ENCODE data around the gene PSMD12. TPM values are rescaled to one million over a fixed set of nuclear protein-coding genes. Genes with fewer than 3 reads are reported as not detected.
"Not testable (repeated sequence)": the region's sequence is repeated elsewhere in the genome, so short reads cannot be mapped to it uniquely, and the experiment has no call there.

Gene PSMD12
- 100 to 1,000 TPM in 1 of 2 donors, 10 to 100 TPM in 1; 83.0 to 112 TPM for total RNA-seq

DNA sequence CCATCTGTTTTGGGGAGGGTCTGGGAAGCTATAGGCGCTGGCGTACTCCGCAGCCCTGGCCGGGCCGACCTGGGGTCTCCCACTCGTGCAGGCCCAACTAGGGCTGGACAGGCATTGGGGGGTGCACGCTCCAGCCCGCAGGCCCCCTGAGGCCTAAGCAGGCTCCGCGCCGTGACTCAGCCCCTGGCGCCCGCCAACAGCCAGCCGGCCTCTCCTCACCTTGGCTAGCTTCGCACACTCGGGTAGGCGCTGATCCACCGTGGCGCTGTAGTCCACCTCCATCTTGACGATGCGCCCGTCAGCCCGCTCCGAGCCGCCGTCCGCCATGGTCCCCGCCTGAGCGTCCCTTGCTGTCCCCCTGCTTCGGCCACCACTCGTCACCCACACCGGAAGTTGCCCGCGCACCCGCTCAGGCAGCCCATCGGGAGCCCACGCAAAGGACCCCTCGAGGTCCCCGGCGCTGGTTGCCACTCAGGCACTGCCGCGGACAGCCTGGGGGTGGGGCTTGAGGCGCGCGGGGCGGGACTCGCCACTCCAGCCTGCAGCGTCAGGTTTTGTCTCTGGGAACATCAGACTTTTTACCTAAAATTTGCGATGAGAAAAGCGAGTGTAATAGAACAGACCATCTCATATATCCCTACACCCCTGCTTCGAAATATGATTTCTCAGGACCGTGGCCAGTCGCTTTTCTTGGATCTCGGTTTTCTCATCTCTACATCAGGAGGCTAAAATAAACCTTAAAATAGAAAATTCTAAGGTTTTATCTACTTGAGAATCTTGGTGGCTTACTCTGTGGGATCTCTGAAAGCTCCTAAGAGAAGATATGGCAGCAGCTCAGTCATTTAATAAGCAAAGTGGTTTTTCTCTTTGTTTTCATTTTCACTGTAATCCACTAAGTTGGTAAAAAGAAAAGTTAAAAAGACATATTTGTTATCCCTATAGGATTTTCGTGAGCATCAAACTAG, at the start of gene PSMD12:
Gene PSMD12, minus strand, starts transcription at position 385 of the 965 bp plus-strand sequence. Its CDS starts 58 bp downstream, at position 327.
- Mint-ChIP-seq H3K4me1 (peaks cover 20% of the 10 kb centered on the region), H3K4me3 (peak within 1 kb of the TSS; percentile 90), H3K9me3 (no peaks in the 10 kb centered on the region), H3K27me3 (no peaks in the 10 kb centered on the region), H3K36me3 (ENCODE audit: low read depth) (peaks cover 53% of the 10 kb centered on the region), H3K27ac (peak within 1 kb of the TSS; percentile 94)
- ATAC-seq (replicated peaks), result peak; percentile 77

DNA sequence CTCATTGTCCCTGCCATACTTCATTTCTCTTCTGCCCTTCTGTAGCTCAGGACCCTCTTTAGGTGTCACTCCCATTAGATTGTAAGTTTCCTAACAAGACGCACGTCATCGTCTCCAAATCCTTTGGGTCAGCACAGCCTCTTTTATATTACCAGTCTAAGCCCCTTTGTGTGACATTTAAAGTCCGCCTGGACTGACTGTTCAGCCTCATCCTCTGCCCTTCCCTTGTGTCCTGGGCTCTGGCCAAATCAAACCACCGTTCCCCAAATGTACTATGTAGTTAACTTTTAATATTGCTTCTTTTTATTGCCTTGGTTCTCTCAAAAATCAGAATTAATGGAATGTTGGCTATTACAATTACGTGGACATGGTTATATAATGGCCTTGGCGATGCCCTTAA, 48.9 kb upstream of the PSMD12 start:
- Mint-ChIP-seq H3K36me3 (ENCODE audit: low read depth) (no peaks in the 10 kb centered on the region), H3K9me3 (no peaks in the 10 kb centered on the region), H3K4me3 (no peak overlapping the region), H3K27ac (no peak overlapping the region), H3K4me1 (peaks cover 25% of the 10 kb centered on the region), H3K27me3 (no peaks in the 10 kb centered on the region)
- ATAC-seq (replicated peaks), result no peak

DNA sequence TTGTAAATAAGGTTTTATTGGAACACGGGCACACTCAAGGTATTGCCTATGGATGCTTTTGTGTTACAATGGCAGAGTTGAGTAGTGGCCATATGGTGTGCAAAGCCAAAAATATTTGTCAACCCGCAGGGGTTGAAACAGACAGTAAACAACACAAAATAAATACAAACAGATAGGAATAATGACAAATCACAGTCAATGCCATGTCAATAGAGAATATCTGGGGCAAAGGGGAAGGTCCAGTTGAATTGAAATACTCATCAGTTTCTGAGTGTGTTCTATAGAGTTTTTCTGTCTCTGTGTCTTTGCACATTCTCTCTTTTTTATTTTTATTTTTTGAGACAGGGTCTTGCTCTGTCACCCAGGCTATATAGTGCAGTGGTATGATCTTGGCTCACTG, 48.2 kb upstream of the PSMD12 start:
- H3K4me1 Mint-ChIP-seq, result peaks cover 26% of the 10 kb centered on the region

DNA sequence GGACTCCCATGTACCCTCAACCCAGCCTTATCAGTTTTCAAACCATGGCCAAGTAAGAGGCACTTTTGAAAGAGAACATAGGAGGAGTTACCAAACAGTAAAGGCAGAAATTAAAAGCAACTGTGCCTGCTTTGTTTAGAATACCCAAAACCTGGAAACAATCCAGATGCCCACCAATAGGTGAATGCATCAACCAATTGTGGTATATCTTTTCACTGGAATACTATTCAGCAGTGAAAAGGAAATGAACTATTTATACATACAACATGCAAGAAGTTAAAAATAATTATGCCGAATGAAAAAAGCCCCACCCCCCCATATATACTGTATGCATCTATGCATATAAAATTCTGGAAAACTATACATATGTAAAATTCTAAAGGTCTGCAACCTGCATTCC, 47.8 kb upstream of the PSMD12 start:
- Mint-ChIP-seq H3K9me3 (no peaks in the 10 kb centered on the region), H3K36me3 (ENCODE audit: low read depth) (no peaks in the 10 kb centered on the region), H3K4me1 (peaks cover 25% of the 10 kb centered on the region), H3K27ac (no peak overlapping the region), H3K4me3 (no peak overlapping the region), H3K27me3 (no peaks in the 10 kb centered on the region)
- ATAC-seq (replicated peaks), result no peak

More for the DNA sequence above, 48.2 kb upstream of the PSMD12 start:
- Mint-ChIP-seq H3K27ac (no peak overlapping the region), H3K36me3 (ENCODE audit: low read depth) (no peaks in the 10 kb centered on the region), H3K27me3 (no peaks in the 10 kb centered on the region), H3K9me3 (no peaks in the 10 kb centered on the region), H3K4me3 (no peak overlapping the region)
- no peak for ATAC-seq (replicated peaks)

DNA sequence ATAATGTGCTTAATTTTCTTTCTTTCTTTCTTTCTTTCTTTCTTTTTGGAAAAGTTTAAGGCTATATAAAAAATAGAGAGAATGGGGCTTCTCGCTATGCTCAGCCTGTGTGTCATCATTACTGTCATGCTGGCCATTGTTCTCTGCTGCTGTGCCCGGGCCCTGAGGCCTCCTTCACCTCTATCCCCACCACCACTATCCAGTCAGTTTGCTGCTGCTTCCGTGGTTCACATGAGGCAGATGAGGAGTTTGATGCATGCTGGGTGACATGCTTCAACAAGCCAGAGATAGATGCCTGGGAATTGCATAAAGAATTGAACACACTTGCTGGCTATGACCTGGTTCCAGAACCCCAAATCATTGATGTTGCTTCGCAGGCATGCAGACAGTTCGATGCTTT, 47.0 kb upstream of the PSMD12 start:
- H3K4me1 Mint-ChIP-seq, result peaks cover 26% of the 10 kb centered on the region
- ATAC-seq (replicated peaks), result no peak
- no peak overlapping the region for H3K27ac Mint-ChIP-seq
- no peaks in the 10 kb centered on the region for H3K9me3 Mint-ChIP-seq
- H3K4me3 Mint-ChIP-seq, result no peak overlapping the region
- no peaks in the 10 kb centered on the region for H3K36me3 Mint-ChIP-seq (ENCODE audit: low read depth)
- H3K27me3 Mint-ChIP-seq, result no peaks in the 10 kb centered on the region

DNA sequence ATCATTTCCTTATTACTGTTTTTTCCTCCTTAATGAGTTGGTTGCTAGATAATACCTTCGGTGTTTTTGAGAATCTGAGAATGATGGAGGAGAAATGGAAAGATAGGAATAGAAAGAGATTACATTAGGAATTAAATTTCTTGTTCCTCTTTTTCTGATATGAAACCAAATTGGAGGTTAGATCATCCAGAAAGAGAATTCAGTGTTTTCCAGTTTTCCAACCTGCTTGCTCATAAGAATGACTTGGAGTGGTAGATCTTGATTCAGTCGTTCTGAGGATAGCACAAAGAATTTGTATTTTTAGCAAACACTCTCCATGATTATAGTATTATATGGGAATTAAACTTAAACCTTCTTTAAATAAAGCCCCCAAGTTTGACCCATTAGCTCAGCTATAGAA, 46.6 kb upstream of the PSMD12 start:
- Mint-ChIP-seq H3K27me3 (no peaks in the 10 kb centered on the region), H3K4me3 (no peak overlapping the region), H3K27ac (peak overlapping the region; percentile 31), H3K9me3 (no peaks in the 10 kb centered on the region), H3K36me3 (ENCODE audit: low read depth) (no peaks in the 10 kb centered on the region), H3K4me1 (peaks cover 27% of the 10 kb centered on the region)
- no peak for ATAC-seq (replicated peaks)

DNA sequence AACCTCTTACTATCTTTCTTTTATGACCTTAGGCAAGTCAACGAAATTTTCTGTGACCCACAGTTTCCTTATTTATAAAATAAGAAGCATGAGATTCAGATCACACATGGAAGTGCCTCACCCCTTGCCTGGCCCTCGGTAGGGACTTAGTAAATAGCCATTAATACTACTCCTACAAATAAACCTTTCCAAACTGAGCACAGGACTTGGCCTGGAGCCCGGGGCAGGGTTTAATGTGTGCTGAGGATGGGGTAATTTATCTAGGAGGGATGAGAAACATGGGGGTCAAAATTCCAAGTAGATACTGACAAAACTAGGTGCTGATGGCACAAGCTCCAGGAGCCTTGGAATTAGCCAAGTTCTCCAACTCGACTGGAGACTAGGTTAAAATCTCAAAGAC, 45.7 kb upstream of the PSMD12 start:
- Mint-ChIP-seq H3K4me1 (peaks cover 29% of the 10 kb centered on the region), H3K4me3 (no peak overlapping the region), H3K27me3 (no peaks in the 10 kb centered on the region), H3K9me3 (no peaks in the 10 kb centered on the region), H3K27ac (peak overlapping the region; percentile 61), H3K36me3 (ENCODE audit: low read depth) (no peaks in the 10 kb centered on the region)
- no peak for ATAC-seq (replicated peaks)

DNA sequence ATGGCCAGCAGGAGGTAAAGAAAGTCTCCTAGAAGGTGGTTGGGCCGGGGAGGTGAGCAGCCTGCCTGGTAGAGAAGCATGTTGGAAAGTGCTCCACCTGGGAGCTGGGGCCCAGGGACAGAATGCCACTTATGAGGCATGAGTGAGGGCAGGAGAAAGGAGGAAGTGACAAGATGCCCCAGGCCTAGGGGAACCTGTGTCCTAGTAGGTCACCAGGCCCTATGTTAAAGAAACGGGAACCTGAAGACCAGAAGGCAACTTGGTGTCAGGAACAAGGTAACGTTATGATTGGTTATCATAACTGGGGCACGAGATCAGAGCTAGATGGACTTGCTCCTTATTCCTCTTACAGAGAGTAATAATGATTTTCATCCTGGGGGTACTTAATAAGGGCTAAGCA, 45.0 kb upstream of the PSMD12 start:
- Mint-ChIP-seq H3K27ac (peak overlapping the region; percentile 61), H3K9me3 (no peaks in the 10 kb centered on the region), H3K4me3 (no peak overlapping the region), H3K4me1 (peaks cover 32% of the 10 kb centered on the region), H3K27me3 (no peaks in the 10 kb centered on the region), H3K36me3 (ENCODE audit: low read depth) (no peaks in the 10 kb centered on the region)
- no peak for ATAC-seq (replicated peaks)

DNA sequence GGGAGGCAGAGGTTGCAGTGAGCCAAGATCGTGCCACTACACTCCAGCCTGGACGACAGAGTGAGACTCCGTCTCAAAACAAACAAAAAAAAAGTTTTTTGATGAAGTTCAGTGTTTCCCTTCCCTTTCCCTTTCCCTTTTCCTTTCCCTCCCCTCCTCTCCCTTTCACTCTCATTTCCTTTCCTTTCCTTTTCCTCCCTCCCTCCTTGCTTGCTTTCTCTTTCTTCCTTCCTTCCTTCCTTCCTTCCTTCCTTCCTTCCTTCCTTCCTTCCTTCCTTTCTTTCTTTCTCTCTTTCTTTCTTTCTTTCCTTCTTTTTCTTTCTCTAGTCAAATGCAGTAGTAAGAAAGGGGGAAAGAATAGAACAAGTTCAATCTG, 42.1 kb upstream of the PSMD12 start:
- H3K36me3 Mint-ChIP-seq (ENCODE audit: low read depth); H3K27me3 Mint-ChIP-seq; ATAC-seq (replicated peaks); H3K9me3 Mint-ChIP-seq: not testable (repeated sequence)
- Mint-ChIP-seq H3K4me3 (peak overlapping the region; percentile 5), H3K27ac (peak overlapping the region; percentile 78), H3K4me1 (peaks cover 28% of the 10 kb centered on the region)

DNA sequence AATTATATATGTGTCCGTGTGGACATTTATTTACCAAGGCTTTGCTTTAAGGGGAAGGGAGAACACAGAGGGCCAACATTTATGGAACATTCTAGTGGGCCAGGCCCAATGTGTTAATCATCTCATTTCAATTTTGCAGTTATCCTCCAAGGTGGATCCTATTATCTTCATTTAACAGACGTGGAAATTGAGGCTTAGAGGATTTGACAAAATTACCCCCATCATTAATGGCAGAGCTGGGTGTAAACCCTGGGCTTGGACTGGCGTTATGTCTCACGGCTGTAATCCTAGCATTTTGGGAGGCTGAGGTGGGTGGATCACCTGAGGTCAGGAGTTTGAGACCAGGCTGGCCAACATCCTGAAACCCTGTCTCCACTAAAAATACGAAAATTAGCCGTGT, 37.1 kb upstream of the PSMD12 start:
- Mint-ChIP-seq H3K4me1 (peaks cover 34% of the 10 kb centered on the region), H3K27ac (no peak overlapping the region)

DNA sequence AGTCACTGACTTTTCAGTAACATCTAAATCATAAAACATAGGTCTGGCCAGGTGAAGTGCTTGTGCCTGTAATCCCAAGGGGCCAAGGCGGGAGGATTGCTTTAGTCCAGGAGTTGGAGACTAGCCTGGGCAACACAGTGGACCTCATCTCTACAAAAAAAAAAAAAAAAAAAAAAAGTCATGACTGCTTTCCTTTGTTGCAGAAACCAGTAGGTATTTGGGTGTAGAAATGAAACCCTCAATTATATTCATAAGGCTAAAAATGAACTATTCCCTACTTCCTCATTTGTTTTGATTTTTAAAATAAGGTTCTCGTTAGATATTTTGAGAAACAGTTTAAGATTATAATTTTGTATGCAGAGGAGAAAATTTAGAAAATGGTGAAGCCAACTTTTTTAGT, 36.7 kb upstream of the PSMD12 start:
- Mint-ChIP-seq H3K4me1 (peaks cover 36% of the 10 kb centered on the region), H3K4me3 (peak overlapping the region; percentile 74)
- no peak for ATAC-seq (replicated peaks)

More for the DNA sequence above, 37.1 kb upstream of the PSMD12 start:
- ATAC-seq (replicated peaks), result no peak
- Mint-ChIP-seq H3K9me3 (no peaks in the 10 kb centered on the region), H3K27me3 (no peaks in the 10 kb centered on the region), H3K4me3 (no peak overlapping the region), H3K36me3 (ENCODE audit: low read depth) (peaks cover 6% of the 10 kb centered on the region)

DNA sequence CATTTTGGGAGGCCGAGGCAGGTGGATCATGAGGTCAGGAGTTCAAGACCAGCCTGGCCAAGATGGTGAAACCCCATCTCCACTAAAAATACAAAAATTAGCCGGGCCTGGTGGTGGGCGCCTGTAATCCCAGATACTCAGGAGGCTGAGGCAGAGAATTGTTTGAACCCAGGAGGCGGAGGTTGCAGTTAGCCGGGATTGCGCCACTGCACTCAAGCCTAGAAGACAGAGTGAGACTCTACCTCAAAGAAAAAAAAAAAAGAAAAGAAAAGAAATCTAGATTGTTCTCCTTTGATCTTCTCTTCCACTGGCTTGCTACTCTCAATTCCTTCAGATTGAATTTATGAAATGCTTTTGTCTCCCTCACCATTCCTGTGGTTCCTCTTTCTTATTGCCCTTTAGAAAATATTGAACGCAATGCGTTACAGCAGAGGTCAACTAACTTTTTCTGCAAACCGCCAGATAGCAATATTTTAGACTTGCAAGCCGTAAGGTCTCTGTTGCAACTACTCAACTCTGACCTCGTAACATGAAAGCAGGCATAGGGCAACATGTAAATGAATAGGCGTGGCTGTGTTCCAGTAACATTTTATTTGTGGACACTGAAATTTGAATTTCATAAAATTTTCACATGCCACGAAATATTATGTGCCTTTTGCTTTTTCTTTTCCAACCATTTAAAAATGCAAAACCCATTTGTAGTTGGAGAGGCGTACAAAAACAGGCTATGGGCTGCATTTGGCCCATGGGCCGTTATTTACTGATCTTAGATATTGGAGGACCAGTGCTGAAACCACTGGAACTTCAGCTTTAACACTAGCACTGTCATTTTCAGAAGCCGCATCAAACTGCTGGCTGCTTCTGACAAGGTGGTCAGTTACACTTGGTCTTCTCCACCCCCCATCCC, 35.5 kb upstream of the PSMD12 start:
- Mint-ChIP-seq H3K4me3 (peak overlapping the region; percentile 74), H3K27ac (peak overlapping the region; percentile 61), H3K27me3 (no peaks in the 10 kb centered on the region), H3K36me3 (ENCODE audit: low read depth) (peaks cover 12% of the 10 kb centered on the region), H3K4me1 (peaks cover 33% of the 10 kb centered on the region), H3K9me3 (no peaks in the 10 kb centered on the region)
- no peak for ATAC-seq (replicated peaks)

More for the DNA sequence above, 36.7 kb upstream of the PSMD12 start:
- Mint-ChIP-seq H3K9me3 (no peaks in the 10 kb centered on the region), H3K27me3 (no peaks in the 10 kb centered on the region), H3K36me3 (ENCODE audit: low read depth) (peaks cover 10% of the 10 kb centered on the region), H3K27ac (peak overlapping the region; percentile 50)

DNA sequence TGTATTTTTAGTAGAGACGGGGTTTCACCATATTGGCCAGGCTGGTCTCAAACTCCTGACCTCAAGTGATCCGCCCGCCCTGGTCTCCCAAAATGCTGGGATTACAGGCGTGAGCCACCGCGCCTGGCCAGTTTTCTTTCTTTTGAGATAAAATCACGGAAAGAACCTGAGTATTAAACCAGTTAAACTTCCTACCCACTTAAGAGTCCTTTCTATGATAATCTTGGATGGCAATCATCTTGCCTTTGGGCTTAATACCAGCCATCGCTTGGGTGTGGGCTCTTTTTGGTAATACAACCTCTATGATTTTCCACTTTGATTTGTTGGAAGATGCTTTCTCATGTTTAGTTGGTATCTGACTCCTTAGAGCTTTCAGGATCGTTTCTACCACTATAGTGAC, 34.7 kb upstream of the PSMD12 start:
- no peak for ATAC-seq (replicated peaks)
- H3K36me3 Mint-ChIP-seq (ENCODE audit: low read depth), result peaks cover 12% of the 10 kb centered on the region
- H3K4me1 Mint-ChIP-seq, result peaks cover 32% of the 10 kb centered on the region
- H3K27ac Mint-ChIP-seq, result peak overlapping the region; percentile 85
- peak overlapping the region; percentile 74 for H3K4me3 Mint-ChIP-seq
- H3K27me3 Mint-ChIP-seq, result no peaks in the 10 kb centered on the region
- no peaks in the 10 kb centered on the region for H3K9me3 Mint-ChIP-seq

DNA sequence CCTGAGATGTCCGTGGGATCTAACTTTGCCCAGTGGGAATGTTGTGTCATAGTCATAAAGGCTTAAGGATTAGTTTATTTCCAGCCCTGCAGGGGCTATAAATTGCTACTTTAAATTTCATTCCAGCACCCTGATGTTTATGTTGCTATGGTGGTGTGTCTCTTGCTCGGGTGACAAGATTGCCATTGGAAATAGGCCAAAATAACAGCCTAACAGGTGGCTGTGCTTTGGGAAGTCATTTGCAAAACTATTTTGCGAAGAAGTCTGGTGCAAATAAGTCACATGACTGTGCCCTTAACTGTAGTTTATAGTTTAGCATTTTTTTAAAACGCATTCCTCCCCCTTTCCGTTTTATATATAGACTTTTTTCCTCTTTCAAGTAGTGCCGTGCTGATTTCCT, 33.8 kb upstream of the PSMD12 start:
- Mint-ChIP-seq H3K27me3 (no peaks in the 10 kb centered on the region), H3K27ac (peak overlapping the region; percentile 85), H3K36me3 (ENCODE audit: low read depth) (peaks cover 12% of the 10 kb centered on the region), H3K9me3 (no peaks in the 10 kb centered on the region), H3K4me3 (peak overlapping the region; percentile 74), H3K4me1 (peaks cover 32% of the 10 kb centered on the region)
- no peak for ATAC-seq (replicated peaks)
